Spleen (tissue), 7 donors: ENCODE data around the gene CSNK1E.

Experiments
- POLR2A ChIP-seq, 3 donors: fragments of 450-650 bp; IDR thresholded peaks; one replicate each; pipeline ENCODE4 v1.5.1; 2017; ENCODE audit warnings: antibody characterized with exemption in 3 of 3, mild to moderate bottlenecking in 1 of 3
- POLR2AphosphoS5 ChIP-seq, 3 donors: sonication (generic); formaldehyde crosslinking; IDR thresholded peaks; one replicate each; pipeline ENCODE4 v1.5.1; 2017; ENCODE audit warnings: antibody characterized with exemption in 3 of 3
- TF ChIP-seq, protein P1 (sequence below), 11 experiments: fragments of 200-600 bp in 7 of 11; fragments of 450-650 bp in 4 of 11; sonication (generic) in 4 of 11; IDR thresholded peaks in 8 of 11; conservative IDR thresholded peaks in 3 of 11; 1 replicate in 7 of 11; 2 replicates in 4 of 11; pipeline versions ENCODE4 v1.4.0 to v1.8.0; 2016 to 2021; ENCODE audit warnings: antibody characterized with exemption in 11 of 11, inconsistent platforms in 4 of 11, mild to moderate bottlenecking in 1 of 11
- donor health status: DM: no; HTN: no; CAD: no; lungs with moderate emphysema.
- donor health status: DM: no; HTN: no; CAD: no.
- donor health status: DM: no; HTN: no; CAD: no.

DNA sequence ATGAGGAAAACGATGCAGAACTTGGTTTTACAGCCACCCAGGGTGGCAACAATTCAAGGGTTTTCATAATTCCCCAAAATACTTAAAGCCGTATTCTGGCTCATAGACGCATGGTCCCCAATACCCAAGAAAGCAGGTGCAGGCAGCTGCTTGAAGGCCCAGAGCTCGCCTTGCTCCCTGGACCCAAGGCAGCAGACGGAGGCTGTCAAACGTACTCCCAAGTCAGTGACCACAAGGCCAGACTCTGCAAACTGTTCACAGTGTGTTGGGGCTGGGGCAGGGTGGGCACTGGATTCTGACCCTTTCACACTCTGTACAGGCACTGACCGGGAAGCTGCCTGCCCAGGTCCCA lies 65.9 kb downstream of the CSNK1E start:
- TF ChIP-seq, protein P1, sequence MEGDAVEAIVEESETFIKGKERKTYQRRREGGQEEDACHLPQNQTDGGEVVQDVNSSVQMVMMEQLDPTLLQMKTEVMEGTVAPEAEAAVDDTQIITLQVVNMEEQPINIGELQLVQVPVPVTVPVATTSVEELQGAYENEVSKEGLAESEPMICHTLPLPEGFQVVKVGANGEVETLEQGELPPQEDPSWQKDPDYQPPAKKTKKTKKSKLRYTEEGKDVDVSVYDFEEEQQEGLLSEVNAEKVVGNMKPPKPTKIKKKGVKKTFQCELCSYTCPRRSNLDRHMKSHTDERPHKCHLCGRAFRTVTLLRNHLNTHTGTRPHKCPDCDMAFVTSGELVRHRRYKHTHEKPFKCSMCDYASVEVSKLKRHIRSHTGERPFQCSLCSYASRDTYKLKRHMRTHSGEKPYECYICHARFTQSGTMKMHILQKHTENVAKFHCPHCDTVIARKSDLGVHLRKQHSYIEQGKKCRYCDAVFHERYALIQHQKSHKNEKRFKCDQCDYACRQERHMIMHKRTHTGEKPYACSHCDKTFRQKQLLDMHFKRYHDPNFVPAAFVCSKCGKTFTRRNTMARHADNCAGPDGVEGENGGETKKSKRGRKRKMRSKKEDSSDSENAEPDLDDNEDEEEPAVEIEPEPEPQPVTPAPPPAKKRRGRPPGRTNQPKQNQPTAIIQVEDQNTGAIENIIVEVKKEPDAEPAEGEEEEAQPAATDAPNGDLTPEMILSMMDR (IDR thresholded peaks at IDR 0.05 in 8 of 11, conservative IDR thresholded peaks at IDR 0.05 in 3 of 11), result no peak
- TF ChIP-seq POLR2AphosphoS5 (IDR thresholded peaks at IDR 0.05) (no peak), POLR2A (IDR thresholded peaks at IDR 0.05) (no peak)
